HuH-7.5 (cell line): ENCODE data around the gene PLA2G2D.

Experiments used
- DNase-seq: peaks from one replicate; pipeline ENCODE4 v3.0.0; 2011; ENCODE audit warnings: low spot score

Gene PLA2G2D

GRCh38 chr1:20086800-20087199 lies 32.5 kb downstream of the PLA2G2D start:
- DNase-seq: no peak

GRCh38 chr1:20083178-20083944 lies 36.0 kb downstream of the PLA2G2D start:
- DNase-seq: no peak

GRCh38 chr1:20082772-20083171 lies 36.6 kb downstream of the PLA2G2D start:
- DNase-seq: no peak

GRCh38 chr1:20081353-20081810 lies 38.0 kb downstream of the PLA2G2D start:
- DNase-seq: no peak

GRCh38 chr1:20080441-20081352 lies 38.6 kb downstream of the PLA2G2D start:
- no peak for DNase-seq

DNA sequence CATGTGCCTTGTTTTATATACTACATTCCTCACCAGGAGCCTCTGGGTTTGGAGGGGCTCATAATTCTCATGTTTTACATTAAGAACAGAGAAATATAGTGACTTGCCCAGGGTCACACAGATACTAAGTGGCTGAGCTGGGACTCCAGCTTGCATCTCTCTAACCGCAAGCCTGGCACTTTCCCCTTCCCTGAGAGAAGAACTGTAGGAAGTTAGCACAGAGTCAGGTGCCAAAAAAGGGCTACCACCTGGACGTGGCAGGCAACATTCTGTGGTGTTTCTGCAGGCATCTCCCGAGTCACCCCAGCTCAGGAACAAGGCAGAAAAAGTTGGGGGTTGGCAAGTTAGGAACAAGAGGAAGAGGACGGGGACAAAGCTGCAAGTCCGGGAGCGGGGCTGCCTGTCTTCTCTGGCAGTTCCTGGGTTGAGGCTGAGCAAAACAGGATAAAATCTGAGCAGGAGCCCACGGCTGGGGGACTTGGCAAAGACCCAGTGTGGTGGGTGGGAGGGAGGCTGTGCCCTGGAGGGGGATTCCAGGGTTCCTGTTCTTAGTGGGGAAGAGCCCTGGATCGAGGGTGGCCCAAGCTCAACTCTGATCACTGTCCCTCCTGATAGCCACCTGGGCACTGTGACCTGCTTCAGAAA lies 39.6 kb downstream of the PLA2G2D start:
- no peak for DNase-seq

GRCh38 chr1:20078711-20079110 lies 40.6 kb downstream of the PLA2G2D start:
- DNase-seq: no peak

DNA sequence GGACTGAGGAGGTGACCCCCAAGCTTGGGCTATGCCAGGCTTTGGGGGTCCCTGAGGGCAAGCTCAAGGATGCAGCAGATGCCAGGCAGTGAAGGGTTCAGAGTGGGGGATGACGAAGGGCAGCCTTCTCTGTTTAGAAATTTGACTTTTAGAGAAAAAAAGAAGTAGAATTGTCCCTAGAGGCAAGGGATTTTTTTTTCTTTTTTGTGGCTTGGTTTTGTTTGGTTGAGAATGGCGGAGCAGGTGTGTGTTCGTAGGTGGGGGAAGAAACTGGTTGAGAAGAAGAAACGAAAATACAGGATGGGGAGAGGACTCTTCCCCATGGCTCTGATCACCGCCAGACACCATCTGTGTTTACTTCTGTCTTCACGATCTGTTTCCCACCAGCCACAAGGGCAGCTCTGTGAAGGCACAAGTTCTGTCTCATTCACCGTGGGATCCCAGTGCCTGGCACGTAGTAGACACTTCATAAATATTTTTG lies 41.1 kb downstream of the PLA2G2D start:
- DNase-seq: no peak

DNA sequence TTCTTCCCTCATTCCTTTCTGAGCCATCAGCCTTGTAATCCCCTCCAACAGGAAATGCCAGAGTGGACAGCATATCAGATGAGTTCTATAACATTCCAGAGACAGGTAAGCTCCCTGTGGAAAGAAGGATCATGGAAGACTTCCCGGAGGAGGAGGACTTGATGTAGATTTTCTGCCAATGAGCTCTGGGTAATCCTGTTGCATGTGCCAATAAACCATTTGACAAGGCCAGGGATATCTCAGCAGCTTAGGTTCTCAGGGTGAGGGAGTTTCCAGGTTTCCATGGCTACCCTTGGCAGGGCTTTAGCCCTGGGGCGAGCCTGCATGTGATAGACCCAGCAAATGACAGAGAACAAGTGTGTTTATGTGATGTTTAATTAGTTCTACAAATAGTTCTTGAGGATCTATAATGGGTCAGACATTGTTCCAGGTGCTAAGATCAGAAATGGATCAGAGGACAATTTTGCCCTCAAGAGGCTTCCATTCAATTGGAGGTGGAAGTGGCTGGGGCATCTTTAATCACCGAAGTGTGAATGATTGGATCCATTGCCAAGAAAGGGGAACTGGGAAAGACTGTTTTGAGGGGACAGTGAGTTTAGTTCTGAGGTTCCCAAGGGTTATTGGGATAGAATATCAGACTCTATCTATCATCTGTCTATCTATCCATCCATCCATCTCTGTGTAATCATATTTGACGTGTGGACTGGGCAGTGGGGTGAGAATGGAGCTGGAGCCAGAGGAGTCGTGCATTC lies 42.5 kb downstream of the PLA2G2D start:
- no peak for DNase-seq

DNA sequence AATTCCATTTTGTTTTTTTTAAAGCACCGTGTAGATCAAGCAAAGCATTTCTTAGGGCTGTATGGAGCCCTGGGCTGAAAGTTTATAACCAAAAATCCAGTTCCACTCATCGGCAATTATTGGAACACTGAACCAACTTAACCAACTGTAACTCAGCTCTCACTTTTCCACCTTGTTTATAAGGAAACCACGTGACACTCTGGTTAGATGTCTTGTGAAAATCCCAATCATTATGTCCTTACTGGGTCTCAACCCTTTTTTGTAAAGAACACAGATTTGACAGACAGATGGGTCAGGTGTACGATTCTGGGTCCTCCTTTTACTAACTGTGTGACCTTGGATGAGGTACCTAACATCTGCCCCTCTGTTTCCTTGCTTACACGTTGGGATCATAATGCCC lies 43.1 kb downstream of the PLA2G2D start:
- no peak for DNase-seq

DNA sequence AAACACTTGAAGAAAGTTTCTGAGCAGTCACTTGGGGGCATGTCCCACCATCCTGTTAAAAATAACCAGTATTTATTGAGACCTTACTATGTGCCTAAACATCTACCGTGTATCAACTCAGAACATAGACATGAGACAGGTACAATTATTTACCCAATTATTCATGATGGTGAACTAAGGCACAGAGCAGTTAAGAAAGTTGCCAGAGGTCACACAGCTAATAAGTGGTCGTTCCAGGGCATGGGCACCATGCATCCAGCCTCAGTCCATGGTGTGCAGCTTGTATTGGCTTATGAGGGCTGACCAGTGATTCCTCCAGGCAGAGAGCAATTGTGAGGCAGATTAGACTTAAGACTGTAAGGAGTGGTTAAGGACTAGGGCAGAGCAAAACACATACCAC lies 44.0 kb downstream of the PLA2G2D start:
- no peak for DNase-seq

- no peak for DNase-seq
Measured at GRCh38 chr1:20074725-20075171, 44.6 kb downstream of the PLA2G2D start.

- no peak for DNase-seq
Measured at GRCh38 chr1:20074055-20074724, 45.1 kb downstream of the PLA2G2D start.

GRCh38 chr1:20073256-20073655 lies 46.1 kb downstream of the PLA2G2D start:
- DNase-seq: no peak

DNA sequence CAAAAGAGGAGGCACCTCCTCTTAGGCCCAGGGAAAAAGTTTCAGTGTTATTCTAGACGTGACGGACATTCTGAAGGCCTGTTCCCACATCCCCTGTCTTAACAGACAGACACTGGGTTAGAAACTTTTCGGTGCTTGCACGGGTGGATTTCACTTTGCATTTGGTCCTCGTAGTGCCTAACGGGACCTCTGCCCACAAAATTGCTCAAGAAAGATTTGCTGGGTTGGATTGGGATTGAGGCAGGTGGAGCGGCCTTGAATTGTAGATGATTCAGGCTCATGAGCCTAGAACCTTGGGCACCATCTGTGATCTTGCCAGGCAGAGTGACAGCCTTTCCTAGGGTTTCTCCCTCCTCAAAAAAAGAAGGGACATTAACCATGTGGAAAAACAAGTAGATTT lies 46.6 kb downstream of the PLA2G2D start:
- no peak for DNase-seq

- DNase-seq: no peak
Measured at GRCh38 chr1:20071416-20071815, 47.9 kb downstream of the PLA2G2D start.

- DNase-seq: no peak
Measured at GRCh38 chr1:20070357-20070756, 49.0 kb downstream of the PLA2G2D start.

- DNase-seq: no peak
Measured at GRCh38 chr1:20069874-20070273, 49.5 kb downstream of the PLA2G2D start, which contains the start of gene PLA2G5. PLA2G5 (plus strand) TSS chr1:20070194; CDS start chr1:20084831, 14,637 bp downstream.

DNA sequence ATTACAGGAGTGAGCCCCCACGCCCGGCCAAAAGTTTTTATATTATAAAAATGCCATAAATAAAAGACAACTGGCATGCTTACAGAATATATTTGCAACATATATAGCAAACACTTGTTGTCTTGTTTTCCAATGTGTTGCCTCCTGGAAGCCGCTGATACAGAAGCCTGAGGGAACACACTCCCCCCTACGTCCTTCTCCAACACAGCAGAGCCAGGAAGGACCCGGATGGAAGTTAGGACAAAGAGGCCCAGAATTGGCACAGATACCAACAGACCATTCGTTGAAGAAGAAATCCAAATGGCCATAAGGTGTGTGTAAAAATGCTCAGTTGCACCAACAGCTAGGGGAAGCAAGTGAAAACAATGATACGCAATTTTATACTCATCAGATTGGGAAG lies 50.6 kb downstream of the PLA2G2D start:
- DNase-seq: no peak

DNA sequence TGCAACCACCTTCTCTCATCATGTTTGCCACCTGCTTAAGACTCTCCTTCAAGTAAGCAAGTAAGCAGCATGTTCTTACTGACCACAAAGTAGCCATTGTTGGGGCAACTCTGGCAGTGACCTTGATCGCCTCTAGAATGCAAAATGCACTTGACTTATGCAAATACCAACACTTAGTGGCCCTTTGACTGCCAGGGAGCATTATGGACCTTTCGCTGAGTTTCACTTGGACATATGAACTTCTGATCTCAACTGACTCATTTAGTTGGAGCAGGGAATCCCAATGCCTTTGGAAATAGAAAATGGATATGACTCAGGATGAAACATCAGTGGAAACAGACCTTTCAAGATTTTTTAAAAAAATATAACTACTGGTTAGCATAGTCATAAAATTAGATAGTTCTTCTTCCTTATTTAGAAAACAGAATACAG lies 55.5 kb downstream of the PLA2G2D start:
- DNase-seq: no peak
